ENCODE measurements around the gene MAGEA3.
"Not testable (repeated sequence)": the region's sequence is repeated elsewhere in the genome, so short reads cannot be mapped to it uniquely, and the experiment has no call there.

- not testable (repeated sequence) for TF ChIP-seq CTCF, POLR2A (IDR thresholded peaks at IDR 0.05)
Observed at GRCh38 chrX:152713815-152714787, 15.5 kb downstream of the MAGEA3 start, which contains the start of gene MAGEA2B.
